ENCODE data around the gene BRD8.

The BRD8 gene

GRCh38 chr5:138178516-138179276 lies at the start of gene BRD8, which contains the start of gene KIF20A:
TSS of gene BRD8 (minus strand) at chr5:138178630. CDS start at chr5:138178614, 16 bp downstream.
TSS of gene KIF20A (plus strand) at chr5:138179112. CDS start at chr5:138179681, 569 bp downstream.
- peak within 1 kb of the TSS; percentile 74 for H3K4me3 ChIP-seq (replicated peaks; ENCODE audit: low read depth, low read length)
- no peak for TF ChIP-seq CTCF (IDR thresholded peaks at IDR 0.05; ENCODE audit: low read depth, low read length, missing control alignments)
- peak; percentile 93 for DNase-seq (ENCODE audit: extremely low read depth, low read depth)

- TF ChIP-seq CTCF (IDR thresholded peaks at IDR 0.05; ENCODE audit: low read depth, low read length, missing control alignments), result no peak
- no peak overlapping the region for H3K4me3 ChIP-seq (replicated peaks; ENCODE audit: low read depth, low read length)
- DNase-seq (ENCODE audit: extremely low read depth, low read depth), result no peak
Observed at GRCh38 chr5:138226910-138227309, 48.5 kb upstream of the BRD8 start.

GRCh38 chr5:138224712-138225111 lies 46.3 kb upstream of the BRD8 start:
- no peak for DNase-seq (ENCODE audit: extremely low read depth, low read depth)

GRCh38 chr5:138223532-138223931 lies 45.1 kb upstream of the BRD8 start:
- TF ChIP-seq CTCF (IDR thresholded peaks at IDR 0.05; ENCODE audit: low read depth, low read length, missing control alignments), result no peak
- H3K4me3 ChIP-seq (replicated peaks; ENCODE audit: low read depth, low read length), result no peak overlapping the region
- no peak for DNase-seq (ENCODE audit: extremely low read depth, low read depth)

More at GRCh38 chr5:138224712-138225111, 46.3 kb upstream of the BRD8 start:
- no peak overlapping the region for H3K4me3 ChIP-seq (replicated peaks; ENCODE audit: low read depth, low read length)
- TF ChIP-seq CTCF (IDR thresholded peaks at IDR 0.05; ENCODE audit: low read depth, low read length, missing control alignments), result no peak

- no peak for DNase-seq (ENCODE audit: extremely low read depth, low read depth)
- no peak overlapping the region for H3K4me3 ChIP-seq (replicated peaks; ENCODE audit: low read depth, low read length)
- no peak for TF ChIP-seq CTCF (IDR thresholded peaks at IDR 0.05; ENCODE audit: low read depth, low read length, missing control alignments)
Observed at GRCh38 chr5:138216799-138217198, 38.4 kb upstream of the BRD8 start.

GRCh38 chr5:138213161-138214029 lies 35.0 kb upstream of the BRD8 start, which contains the start of gene CDC23:
TSS of gene CDC23 (minus strand) at chr5:138213323. CDS start at chr5:138213312, 11 bp downstream.
- TF ChIP-seq CTCF (IDR thresholded peaks at IDR 0.05; ENCODE audit: low read depth, low read length, missing control alignments), result no peak
- peak within 1 kb of the TSS; percentile 100 for H3K4me3 ChIP-seq (replicated peaks; ENCODE audit: low read depth, low read length)
- DNase-seq (ENCODE audit: extremely low read depth, low read depth), result peak; percentile 97
